GM19455 (cell line): ENCODE data around the gene GOPC.
A peak's percentile ranks its signal among the peaks of the same experiment; 100 is the strongest.

Experiments used
- ATAC-seq: cut with Tn5 transposase; IDR thresholded peaks from one replicate; pipeline ENCODE4 v1.9.1; 2021; ENCODE audit not compliant: unreplicated experiment

GOPC gene

GRCh38 chr6:117550078-117550600, 52.2 kb downstream of the GOPC start:
- no peak for ATAC-seq

GRCh38 chr6:117549611-117550010, 52.7 kb downstream of the GOPC start:
- ATAC-seq = no peak

GRCh38 chr6:117548797-117549301, 53.5 kb downstream of the GOPC start:
- ATAC-seq = no peak

- ATAC-seq = peak; percentile 39
Observed at GRCh38 chr6:117547688-117548621, 54.4 kb downstream of the GOPC start.

GRCh38 chr6:117546674-117547073, 55.6 kb downstream of the GOPC start:
- no peak for ATAC-seq

- no peak for ATAC-seq
Observed at GRCh38 chr6:117545161-117545595, 57.1 kb downstream of the GOPC start.

GRCh38 chr6:117544716-117545115, 57.6 kb downstream of the GOPC start:
- no peak for ATAC-seq

GRCh38 chr6:117542493-117542892, 59.8 kb downstream of the GOPC start:
- ATAC-seq = no peak

GRCh38 chr6:117540670-117541069, 61.6 kb downstream of the GOPC start:
- no peak for ATAC-seq

- ATAC-seq = no peak
Observed at GRCh38 chr6:117538615-117539014, 63.7 kb downstream of the GOPC start.

- no peak for ATAC-seq
Observed at GRCh38 chr6:117536317-117536716, 66.0 kb downstream of the GOPC start.

- ATAC-seq = no peak
Observed at GRCh38 chr6:117534974-117535373, 67.3 kb downstream of the GOPC start.

GRCh38 chr6:117533775-117534174, 68.5 kb downstream of the GOPC start:
- ATAC-seq = no peak

- ATAC-seq = no peak
Observed at GRCh38 chr6:117531809-117532725, 70.2 kb downstream of the GOPC start.

GRCh38 chr6:117531346-117531745, 71.0 kb downstream of the GOPC start:
- no peak for ATAC-seq

- no peak for ATAC-seq
Observed at GRCh38 chr6:117530467-117531242, 71.7 kb downstream of the GOPC start.

- no peak for ATAC-seq
Observed at GRCh38 chr6:117525607-117526006, 76.7 kb downstream of the GOPC start.

GRCh38 chr6:117521791-117522502, 80.4 kb downstream of the GOPC start:
- ATAC-seq = no peak

GRCh38 chr6:117520603-117521395, 81.5 kb downstream of the GOPC start:
- ATAC-seq = no peak
